CD14-positive monocyte (primary cell): ENCODE data around the gene LRRK2. TPM values are rescaled to one million over a fixed set of nuclear protein-coding genes. Genes with fewer than 3 reads are reported as not detected.

Source experiments
- DNase-seq, 3 donors: peaks; one replicate each; pipeline ENCODE4 v3.0.0-alpha.2; 2011 to 2022
- H2AFZ ChIP-seq: 2 replicates; pipeline ENCODE4 v1.6.0; 2012; ENCODE audit warnings: mild to moderate bottlenecking, low read depth, low read length, inconsistent platforms; ENCODE audit not compliant: insufficient read depth, poor library complexity, severe bottlenecking
- H3K27ac ChIP-seq, 2 donors: 1 replicate in 1 of 2; 2 replicates in 1 of 2; pipeline ENCODE4 v1.5.1; 2012 to 2013; ENCODE audit warnings: low read length in 2 of 2, control low read depth in 1 of 2, inconsistent platforms in 1 of 2, low read depth in 1 of 2, mild to moderate bottlenecking in 1 of 2
- H3K27me3 ChIP-seq, 2 donors: one replicate each; pipeline versions ENCODE4 v1.6.0 to v1.6.1; 2011 to 2013; ENCODE audit warnings: low read length in 2 of 2; ENCODE audit not compliant: control insufficient read depth in 2 of 2, insufficient read depth in 2 of 2
- H3K36me3 ChIP-seq, 2 donors: replicated peaks in 1 of 2; 1 replicate in 1 of 2; 2 replicates in 1 of 2; pipeline versions ENCODE4 v1.5.1 to v1.6.1; 2012 to 2013; ENCODE audit warnings: low read length in 2 of 2, control low read depth in 1 of 2, inconsistent platforms in 1 of 2, mild to moderate bottlenecking in 1 of 2; ENCODE audit not compliant: insufficient read depth in 2 of 2, control insufficient read depth in 1 of 2
- H3K4me1 ChIP-seq, 2 donors: 1 replicate in 1 of 2; 2 replicates in 1 of 2; pipeline versions ENCODE4 v1.5.1 to v1.6.1; 2012 to 2013; ENCODE audit warnings: low read length in 2 of 2, control low read depth in 1 of 2, inconsistent platforms in 1 of 2, mild to moderate bottlenecking in 1 of 2, moderate library complexity in 1 of 2; ENCODE audit not compliant: insufficient read depth in 2 of 2, control insufficient read depth in 1 of 2
- H3K4me2 ChIP-seq: replicated peaks from 2 replicates; pipeline ENCODE3; 2012; ENCODE audit warnings: low read length, moderate library complexity, mild to moderate bottlenecking; ENCODE audit not compliant: poor library complexity, severe bottlenecking; ENCODE audit errors: extremely low read depth
- H3K4me3 ChIP-seq, 3 experiments: fragments of 200-600 bp in 1 of 3; sonication (generic) in 1 of 3; replicated peaks in 1 of 3; 1 replicate in 2 of 3; 2 replicates in 1 of 3; pipeline ENCODE4 v1.5.1; 2011 to 2013; ENCODE audit warnings: low read length in 3 of 3, mild to moderate bottlenecking in 3 of 3, control low read depth in 2 of 3, low read depth in 2 of 3, inconsistent platforms in 1 of 3, moderate library complexity in 1 of 3
- H3K79me2 ChIP-seq: 2 replicates; pipeline ENCODE4 v1.6.0; 2012; ENCODE audit warnings: mild to moderate bottlenecking, control low read depth, inconsistent platforms, low read length, moderate library complexity; ENCODE audit not compliant: insufficient read depth
- H3K9ac ChIP-seq: 2 replicates; pipeline ENCODE4 v1.6.0; 2017; ENCODE audit warnings: low read length, mild to moderate bottlenecking; ENCODE audit not compliant: insufficient read depth, poor library complexity, severe bottlenecking
- H3K9me3 ChIP-seq, 2 donors: replicated peaks in 1 of 2; 1 replicate in 1 of 2; 2 replicates in 1 of 2; pipeline versions ENCODE4 v1.5.1 to v1.6.1; 2012 to 2013; ENCODE audit warnings: low read length in 2 of 2, control low read depth in 1 of 2; ENCODE audit not compliant: control insufficient read depth in 1 of 2, insufficient read depth in 1 of 2
- H4K20me1 ChIP-seq: 2 replicates; pipeline ENCODE4 v1.6.0; 2012; ENCODE audit warnings: mild to moderate bottlenecking, low read length, control low read depth, moderate library complexity; ENCODE audit not compliant: insufficient read depth
- H3K27ac Mint-ChIP-seq, 7 donors: one replicate each; pipeline ENCODE4 v1.8.0; 2020; ENCODE audit warnings: mild to moderate bottlenecking in 7 of 7, mixed read lengths in 7 of 7, moderate library complexity in 6 of 7, inconsistent platforms in 2 of 7
- H3K27me3 Mint-ChIP-seq, 3 donors: one replicate each; pipeline ENCODE4 v1.8.0; 2021 to 2022; ENCODE audit warnings: low read depth in 3 of 3, mild to moderate bottlenecking in 3 of 3, mixed read lengths in 3 of 3, moderate library complexity in 3 of 3, inconsistent platforms in 1 of 3
- H3K36me3 Mint-ChIP-seq, 2 donors: one replicate each; pipeline ENCODE4 v1.8.0; 2020; ENCODE audit warnings: mixed read lengths in 2 of 2, inconsistent platforms in 1 of 2, mild to moderate bottlenecking in 1 of 2
- H3K4me1 Mint-ChIP-seq: one replicate; pipeline ENCODE4 v1.8.0; 2020; ENCODE audit warnings: mild to moderate bottlenecking, mixed read lengths
- H3K4me3 Mint-ChIP-seq, 2 donors: one replicate each; pipeline ENCODE4 v1.8.0; 2020; ENCODE audit warnings: mild to moderate bottlenecking in 2 of 2, mixed read lengths in 2 of 2, moderate library complexity in 1 of 2
- H3K9me3 Mint-ChIP-seq, 7 donors: one replicate each; pipeline ENCODE4 v1.8.0; 2020 to 2022; ENCODE audit warnings: mixed read lengths in 7 of 7, mild to moderate bottlenecking in 6 of 7, moderate library complexity in 6 of 7, inconsistent platforms in 2 of 7
- WGBS: methylation state at CpG from one replicate; pipeline ENCODE4 v1.1.5; 2013; ENCODE audit warnings: missing lambda C conversion rate; ENCODE audit not compliant: insufficient coverage; 5-methylcytosine and 5-hydroxymethylcytosine counted together
- intact Hi-C, 2 donors: fragments of 100-400 bp; cut with micrococcal nuclease; formaldehyde crosslinking; loops; one replicate each; pipeline versions ENCODE4 v1.15.0 to v1.15.1; 2023
- polyA plus RNA-seq, 3 donors: library from polyadenylated mRNA; depleted of rRNA in 1 of 3; unstranded in 2 of 3; stranded (reverse) in 1 of 3; fragments of 300-500 nt in 2 of 3; fragments of >200 nt in 1 of 3; fragmentation: Illumina TruSeq in 2 of 3; gene quantifications; 1 replicate in 2 of 3; 2 replicates in 1 of 3; pipeline ENCODE4 v1.2.3, GENCODE V29; 2012 to 2021
- TF ChIP-seq, protein P1 (sequence below): fragments of 200-600 bp; IDR thresholded peaks from one replicate; pipeline ENCODE4 v1.8.0; 2022; ENCODE audit warnings: antibody characterized with exemption, mild to moderate bottlenecking

The LRRK2 gene
- polyA plus RNA-seq, 3 donors = 47.7 to 67.2 (median 47.9) TPM

DNA sequence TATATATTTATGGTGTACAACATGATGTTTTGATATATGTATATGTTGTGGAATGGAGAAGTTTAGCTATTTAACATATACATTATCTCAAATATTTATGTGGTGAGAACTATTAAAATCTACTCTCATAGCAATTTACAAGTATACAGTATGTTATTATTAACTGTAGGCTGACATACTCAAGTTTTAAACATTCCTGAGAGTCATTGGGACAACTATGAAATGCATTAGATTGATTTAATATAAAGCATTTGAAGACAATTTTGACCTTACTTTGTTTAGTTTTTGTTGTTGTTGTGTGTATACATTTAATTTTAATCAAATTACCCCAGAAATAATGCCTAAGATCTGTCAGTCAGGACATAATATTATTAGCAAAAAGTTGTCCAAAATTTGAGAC, 99.5 kb downstream of the LRRK2 start:
- no peaks in the 10 kb centered on the region for H3K4me1 Mint-ChIP-seq

GRCh38 chr12:40325349-40325960, 100.7 kb downstream of the LRRK2 start:
- H3K4me3 Mint-ChIP-seq = no peak overlapping the region
- Histone ChIP-seq H3K36me3 (peaks cover 93 to 100% of the 10 kb centered on the region in 2 donors), H3K9ac (no peak overlapping the region), H3K27me3 (no peaks in the 10 kb centered on the region), H3K4me2 (no peak overlapping the region), H4K20me1 (peaks cover 99% of the 10 kb centered on the region), H3K4me3 (no peak overlapping the region), H3K79me2 (no peaks in the 10 kb centered on the region), H3K27ac (no peak overlapping the region), H3K4me1 (no peaks in the 10 kb centered on the region), H3K9me3 (peaks cover 0 to 14% of the 10 kb centered on the region in 2 donors), H2AFZ (no peak overlapping the region)
- H3K27me3 Mint-ChIP-seq = no peaks in the 10 kb centered on the region
- intact Hi-C loops = no loop called here
- H3K36me3 Mint-ChIP-seq = peaks cover 82 to 97% of the 10 kb centered on the region in 2 donors
- TF ChIP-seq, protein P1, sequence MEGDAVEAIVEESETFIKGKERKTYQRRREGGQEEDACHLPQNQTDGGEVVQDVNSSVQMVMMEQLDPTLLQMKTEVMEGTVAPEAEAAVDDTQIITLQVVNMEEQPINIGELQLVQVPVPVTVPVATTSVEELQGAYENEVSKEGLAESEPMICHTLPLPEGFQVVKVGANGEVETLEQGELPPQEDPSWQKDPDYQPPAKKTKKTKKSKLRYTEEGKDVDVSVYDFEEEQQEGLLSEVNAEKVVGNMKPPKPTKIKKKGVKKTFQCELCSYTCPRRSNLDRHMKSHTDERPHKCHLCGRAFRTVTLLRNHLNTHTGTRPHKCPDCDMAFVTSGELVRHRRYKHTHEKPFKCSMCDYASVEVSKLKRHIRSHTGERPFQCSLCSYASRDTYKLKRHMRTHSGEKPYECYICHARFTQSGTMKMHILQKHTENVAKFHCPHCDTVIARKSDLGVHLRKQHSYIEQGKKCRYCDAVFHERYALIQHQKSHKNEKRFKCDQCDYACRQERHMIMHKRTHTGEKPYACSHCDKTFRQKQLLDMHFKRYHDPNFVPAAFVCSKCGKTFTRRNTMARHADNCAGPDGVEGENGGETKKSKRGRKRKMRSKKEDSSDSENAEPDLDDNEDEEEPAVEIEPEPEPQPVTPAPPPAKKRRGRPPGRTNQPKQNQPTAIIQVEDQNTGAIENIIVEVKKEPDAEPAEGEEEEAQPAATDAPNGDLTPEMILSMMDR = peak; percentile 34
- H3K27ac Mint-ChIP-seq = no peak overlapping the region
- peaks cover 0 to 17% (median 10%) of the 10 kb centered on the region in 7 donors for H3K9me3 Mint-ChIP-seq
- WGBS = no CpG with 5 or more reads among the region's 5 CpGs
- no peak for DNase-seq
- H3K4me1 Mint-ChIP-seq = no peaks in the 10 kb centered on the region

More for the DNA sequence above, 99.5 kb downstream of the LRRK2 start:
- peaks cover 0 to 7% of the 10 kb centered on the region in 2 donors for H3K9me3 ChIP-seq
- Mint-ChIP-seq H3K27me3 (no peaks in the 10 kb centered on the region), H3K36me3 (peaks cover 84 to 95% of the 10 kb centered on the region in 2 donors), H3K9me3 (peaks cover 0 to 13% (median 5%) of the 10 kb centered on the region in 7 donors), H3K27ac (no peak overlapping the region), H3K4me3 (no peak overlapping the region)
- DNase-seq = no peak
- intact Hi-C loops = no loop called here
- H3K4me1 ChIP-seq = no peaks in the 10 kb centered on the region
- TF ChIP-seq, protein P1 = no peak
- H3K4me2 ChIP-seq = no peak overlapping the region
- H2AFZ ChIP-seq = no peak overlapping the region
- H3K4me3 ChIP-seq = no peak overlapping the region
- no peak overlapping the region for H3K9ac ChIP-seq
- H4K20me1 ChIP-seq = peaks cover 100% of the 10 kb centered on the region
- H3K79me2 ChIP-seq = no peaks in the 10 kb centered on the region
- H3K27me3 ChIP-seq = no peaks in the 10 kb centered on the region
- no peak overlapping the region for H3K27ac ChIP-seq
- H3K36me3 ChIP-seq = peaks cover 92 to 100% of the 10 kb centered on the region in 2 donors
